Mononuclear cell (primary cell): Measurements from ENCODE around the gene DRD5. TPM values are rescaled to one million over a fixed set of nuclear protein-coding genes. Genes with fewer than 3 reads are reported as not detected.

Source experiments
- total RNA-seq: library from RNA; depleted of rRNA; stranded (reverse); fragments of >200 nt; gene quantifications from one replicate; pipeline ENCODE4 v1.2.3, GENCODE V29; 2012

Gene DRD5
- total RNA-seq, 1 donor, result not detected

Other genes starting within 250 kb of the DRD5 start
- gene SLC2A9, start 239.9 kb downstream of the DRD5 start, total RNA-seq, result 5.0 TPM